Measurements from ENCODE around the gene NSUN7.

NSUN7 gene

DNA sequence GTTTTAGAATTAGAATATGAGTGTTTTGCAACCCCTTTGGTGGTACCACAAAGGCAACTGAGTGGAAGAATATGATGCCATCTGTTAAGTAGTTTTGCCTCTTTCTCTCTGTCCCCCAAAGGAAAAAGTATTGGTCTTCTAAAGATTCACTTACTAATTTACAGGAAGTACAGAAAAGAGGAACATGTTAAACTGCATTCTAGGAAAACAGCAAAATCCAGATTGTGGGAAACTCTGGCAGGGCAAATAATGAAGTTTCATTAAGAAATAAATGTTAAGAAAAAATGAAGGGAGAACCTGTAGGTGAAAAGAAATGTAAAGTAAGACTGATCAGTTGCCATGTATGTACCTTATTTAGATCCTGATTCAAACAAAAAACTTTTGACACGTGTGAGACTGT lies 39.3 kb downstream of the NSUN7 start:
- H3K9me3 ChIP-seq, result no peaks in the 10 kb centered on the region

GRCh38 chr4:40789771-40790170 lies 40.0 kb downstream of the NSUN7 start:
- DNase-seq, result no peak

More for the DNA sequence above, 39.3 kb downstream of the NSUN7 start:
- no peaks in the 10 kb centered on the region; the same call in 1 of the 2 replicates for H3K27me3 ChIP-seq
- no peaks in the 10 kb centered on the region for H3K36me3 ChIP-seq
- H3K4me3 ChIP-seq (ENCODE audit: low read depth, low read length), result no peak overlapping the region
- DNase-seq, result no peak
- no peaks in the 10 kb centered on the region for H3K4me1 ChIP-seq
- TF ChIP-seq CTCF (IDR thresholded peaks at IDR 0.05; ENCODE audit: low read depth, low read length), result no peak

DNA sequence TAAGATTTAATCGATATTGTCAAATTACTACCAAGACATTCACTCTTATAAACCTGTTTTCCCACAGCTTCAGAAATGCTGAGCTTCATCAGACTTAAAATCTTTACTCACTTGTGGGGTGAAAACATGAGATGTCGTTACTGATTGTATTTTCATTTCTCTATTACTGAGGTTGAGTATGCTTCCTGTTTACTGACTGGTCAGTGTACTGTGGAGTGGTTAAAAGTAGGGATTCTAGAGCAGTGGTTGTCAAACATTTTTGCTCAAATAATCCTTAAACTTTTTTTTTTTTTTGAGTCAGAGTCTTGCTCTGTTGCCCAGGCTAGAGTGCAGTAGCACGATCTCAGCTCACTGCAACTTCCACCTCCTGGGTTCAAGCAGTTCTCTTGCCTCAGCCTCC lies 50.3 kb downstream of the NSUN7 start:
- H3K27me3 ChIP-seq, result peaks cover 3% of the 10 kb centered on the region; the same call in 1 of the 2 replicates
- H3K4me1 ChIP-seq, result no peaks in the 10 kb centered on the region
- H3K9me3 ChIP-seq, result no peaks in the 10 kb centered on the region; the same call in 1 of the 2 replicates
- no peak for DNase-seq
- TF ChIP-seq CTCF (IDR thresholded peaks at IDR 0.05; ENCODE audit: low read depth, low read length), result no peak
- no peaks in the 10 kb centered on the region for H3K36me3 ChIP-seq
- no peak overlapping the region for H3K4me3 ChIP-seq (ENCODE audit: low read depth, low read length)

More at GRCh38 chr4:40789771-40790170, 40.0 kb downstream of the NSUN7 start:
- Histone ChIP-seq H3K4me1 (no peaks in the 10 kb centered on the region), H3K36me3 (no peaks in the 10 kb centered on the region), H3K27me3 (peaks cover 4% of the 10 kb centered on the region), H3K9me3 (no peaks in the 10 kb centered on the region), H3K4me3 (ENCODE audit: low read depth, low read length) (no peak overlapping the region)
- no peak for TF ChIP-seq CTCF (IDR thresholded peaks at IDR 0.05; ENCODE audit: low read depth, low read length)

GRCh38 chr4:40804598-40804997 lies 54.8 kb downstream of the NSUN7 start:
- no peak for TF ChIP-seq CTCF (IDR thresholded peaks at IDR 0.05; ENCODE audit: low read depth, low read length)
- no peak for DNase-seq

GRCh38 chr4:40808926-40809457 lies 59.2 kb downstream of the NSUN7 start:
- no peaks in the 10 kb centered on the region for H3K27me3 ChIP-seq
- no peak for TF ChIP-seq CTCF (IDR thresholded peaks at IDR 0.05; ENCODE audit: low read depth, low read length)
- DNase-seq, result no peak
- H3K4me1 ChIP-seq, result no peaks in the 10 kb centered on the region
- no peak overlapping the region for H3K4me3 ChIP-seq (ENCODE audit: low read depth, low read length)
- no peaks in the 10 kb centered on the region for H3K36me3 ChIP-seq
- no peaks in the 10 kb centered on the region for H3K9me3 ChIP-seq

More at GRCh38 chr4:40804598-40804997, 54.8 kb downstream of the NSUN7 start:
- no peaks in the 10 kb centered on the region; the same call in 1 of the 2 replicates for H3K9me3 ChIP-seq
- H3K4me1 ChIP-seq, result no peaks in the 10 kb centered on the region
- no peaks in the 10 kb centered on the region for H3K36me3 ChIP-seq
- no peak overlapping the region for H3K4me3 ChIP-seq (ENCODE audit: low read depth, low read length)
- H3K27me3 ChIP-seq, result no peaks in the 10 kb centered on the region

DNA sequence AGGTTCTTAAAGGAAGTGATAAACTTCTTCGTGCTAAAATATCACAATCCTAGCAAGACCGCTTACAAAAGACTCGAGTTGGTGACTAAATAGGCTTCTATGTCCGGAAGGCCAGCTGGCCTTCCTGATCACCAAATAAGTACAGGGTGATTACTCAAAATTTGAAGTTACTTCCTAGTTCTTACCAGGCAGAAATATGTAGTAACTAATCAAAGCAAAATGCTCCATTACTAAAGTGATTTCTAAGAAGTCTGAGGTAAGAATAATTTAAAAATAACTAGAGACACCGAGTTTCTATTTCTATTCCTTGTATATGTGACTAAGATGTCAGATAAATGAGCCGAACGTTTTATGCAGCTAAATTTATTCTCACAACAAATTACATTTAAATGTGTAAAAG lies 62.2 kb downstream of the NSUN7 start:
- Histone ChIP-seq H3K36me3 (no peaks in the 10 kb centered on the region), H3K4me3 (ENCODE audit: low read depth, low read length) (no peak overlapping the region), H3K4me1 (no peaks in the 10 kb centered on the region), H3K9me3 (no peaks in the 10 kb centered on the region), H3K27me3 (no peaks in the 10 kb centered on the region)
- TF ChIP-seq CTCF (IDR thresholded peaks at IDR 0.05; ENCODE audit: low read depth, low read length), result no peak
- DNase-seq, result no peak
